ENCODE results near the gene FOXO3.

DNA sequence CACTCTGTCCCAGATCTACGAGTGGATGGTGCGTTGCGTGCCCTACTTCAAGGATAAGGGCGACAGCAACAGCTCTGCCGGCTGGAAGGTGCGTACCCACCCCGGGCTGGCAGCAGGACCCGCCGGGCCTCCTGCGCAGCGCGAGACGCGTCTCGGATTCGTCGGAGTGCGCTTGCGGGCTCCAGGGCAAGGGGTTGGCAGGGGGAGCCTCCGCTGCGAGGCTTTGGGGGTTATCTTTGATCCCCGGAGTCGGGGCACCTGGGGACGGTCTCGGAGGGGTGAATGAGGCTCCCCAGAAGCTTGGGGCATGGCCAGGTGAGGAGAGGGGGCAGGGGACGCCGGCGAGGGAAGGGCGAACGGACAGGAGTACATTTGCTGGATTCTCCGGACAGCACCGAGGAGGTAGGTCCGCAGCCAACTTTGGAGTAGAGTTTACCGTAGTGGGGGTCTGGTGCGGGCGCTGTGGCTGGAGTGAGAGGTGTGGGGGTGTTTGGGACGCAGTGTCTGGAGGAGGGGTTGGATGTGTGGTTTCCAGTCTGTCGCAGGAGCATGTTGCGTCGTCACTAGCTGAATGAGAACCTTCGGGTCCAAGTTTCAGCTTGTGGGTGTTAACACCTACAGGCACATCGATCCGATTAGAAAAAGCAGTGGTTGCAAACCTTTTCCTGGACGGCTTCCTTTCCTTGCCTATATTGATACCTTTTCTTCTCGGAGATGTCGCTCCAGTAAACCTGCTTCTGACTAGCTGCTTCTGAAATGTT, 1.2 kb downstream of the FOXO3 start:
- TF ChIP-seq POLR2A (IDR thresholded peaks at IDR 0.05) (no peak), EP300 (IDR thresholded peaks at IDR 0.05; ENCODE audit: low read depth) (no peak)
- TF ChIP-seq, protein P1, sequence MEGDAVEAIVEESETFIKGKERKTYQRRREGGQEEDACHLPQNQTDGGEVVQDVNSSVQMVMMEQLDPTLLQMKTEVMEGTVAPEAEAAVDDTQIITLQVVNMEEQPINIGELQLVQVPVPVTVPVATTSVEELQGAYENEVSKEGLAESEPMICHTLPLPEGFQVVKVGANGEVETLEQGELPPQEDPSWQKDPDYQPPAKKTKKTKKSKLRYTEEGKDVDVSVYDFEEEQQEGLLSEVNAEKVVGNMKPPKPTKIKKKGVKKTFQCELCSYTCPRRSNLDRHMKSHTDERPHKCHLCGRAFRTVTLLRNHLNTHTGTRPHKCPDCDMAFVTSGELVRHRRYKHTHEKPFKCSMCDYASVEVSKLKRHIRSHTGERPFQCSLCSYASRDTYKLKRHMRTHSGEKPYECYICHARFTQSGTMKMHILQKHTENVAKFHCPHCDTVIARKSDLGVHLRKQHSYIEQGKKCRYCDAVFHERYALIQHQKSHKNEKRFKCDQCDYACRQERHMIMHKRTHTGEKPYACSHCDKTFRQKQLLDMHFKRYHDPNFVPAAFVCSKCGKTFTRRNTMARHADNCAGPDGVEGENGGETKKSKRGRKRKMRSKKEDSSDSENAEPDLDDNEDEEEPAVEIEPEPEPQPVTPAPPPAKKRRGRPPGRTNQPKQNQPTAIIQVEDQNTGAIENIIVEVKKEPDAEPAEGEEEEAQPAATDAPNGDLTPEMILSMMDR (IDR thresholded peaks at IDR 0.05), result no peak
